ES-I3 (cell line): ENCODE data around the gene CRACR2A.

ENCODE experiments used
- H3K36me3 ChIP-seq: 2 replicates; pipeline ENCODE4 v1.6.1; 2013; ENCODE audit warnings: mild to moderate bottlenecking, low read length, control low read depth, moderate library complexity; ENCODE audit not compliant: insufficient read depth
- H3K4me1 ChIP-seq: 2 replicates; pipeline ENCODE4 v1.6.1; 2013; ENCODE audit warnings: mild to moderate bottlenecking, control low read depth, low read length; ENCODE audit not compliant: insufficient read depth
- H3K9ac ChIP-seq: 2 replicates; pipeline ENCODE4 v1.6.1; 2013; ENCODE audit warnings: low read depth, mild to moderate bottlenecking, low read length, moderate library complexity
- H3K9me3 ChIP-seq: 2 replicates; pipeline ENCODE4 v1.6.1; 2013; ENCODE audit warnings: mild to moderate bottlenecking, low read length, moderate library complexity; ENCODE audit not compliant: control insufficient read depth, insufficient read depth

The CRACR2A gene

GRCh38 chr12:3647504-3647903 is 105.4 kb downstream of the CRACR2A start:
- no peak overlapping the region for H3K9ac ChIP-seq
- H3K36me3 ChIP-seq = no peaks in the 10 kb centered on the region
- H3K9me3 ChIP-seq = no peaks in the 10 kb centered on the region
- peaks cover 10% of the 10 kb centered on the region for H3K4me1 ChIP-seq

GRCh38 chr12:3646561-3647241 is 106.2 kb downstream of the CRACR2A start:
- no peaks in the 10 kb centered on the region for H3K9me3 ChIP-seq
- H3K36me3 ChIP-seq = no peaks in the 10 kb centered on the region
- no peak overlapping the region for H3K9ac ChIP-seq
- peaks cover 10% of the 10 kb centered on the region for H3K4me1 ChIP-seq

GRCh38 chr12:3645091-3645490 is 107.8 kb downstream of the CRACR2A start:
- no peak overlapping the region for H3K9ac ChIP-seq
- H3K4me1 ChIP-seq = peaks cover 10% of the 10 kb centered on the region
- no peaks in the 10 kb centered on the region for H3K9me3 ChIP-seq
- no peaks in the 10 kb centered on the region for H3K36me3 ChIP-seq

- Histone ChIP-seq H3K4me1 (peaks cover 10% of the 10 kb centered on the region), H3K36me3 (no peaks in the 10 kb centered on the region), H3K9me3 (no peaks in the 10 kb centered on the region), H3K9ac (no peak overlapping the region)
Observed at GRCh38 chr12:3644104-3644503, 108.8 kb downstream of the CRACR2A start.

- Histone ChIP-seq H3K36me3 (no peaks in the 10 kb centered on the region), H3K9me3 (no peaks in the 10 kb centered on the region), H3K9ac (no peak overlapping the region), H3K4me1 (peaks cover 2% of the 10 kb centered on the region)
Observed at GRCh38 chr12:3641428-3642018, 111.4 kb downstream of the CRACR2A start.

GRCh38 chr12:3636328-3636727 is 116.6 kb downstream of the CRACR2A start:
- H3K9ac ChIP-seq = no peak overlapping the region
- no peaks in the 10 kb centered on the region for H3K36me3 ChIP-seq
- H3K9me3 ChIP-seq = no peaks in the 10 kb centered on the region
- no peaks in the 10 kb centered on the region for H3K4me1 ChIP-seq

GRCh38 chr12:3634348-3634747 is 118.6 kb downstream of the CRACR2A start:
- no peaks in the 10 kb centered on the region for H3K9me3 ChIP-seq
- no peaks in the 10 kb centered on the region for H3K4me1 ChIP-seq
- H3K36me3 ChIP-seq = no peaks in the 10 kb centered on the region
- no peak overlapping the region for H3K9ac ChIP-seq

- H3K36me3 ChIP-seq = no peaks in the 10 kb centered on the region
- H3K4me1 ChIP-seq = no peaks in the 10 kb centered on the region
- H3K9me3 ChIP-seq = no peaks in the 10 kb centered on the region
Observed at GRCh38 chr12:3633396-3633795, 119.5 kb downstream of the CRACR2A start.

GRCh38 chr12:3632754-3633153 is 120.2 kb downstream of the CRACR2A start:
- H3K9me3 ChIP-seq = no peaks in the 10 kb centered on the region
- no peaks in the 10 kb centered on the region for H3K4me1 ChIP-seq
- no peak overlapping the region for H3K9ac ChIP-seq
- H3K36me3 ChIP-seq = no peaks in the 10 kb centered on the region

More at GRCh38 chr12:3633396-3633795, 119.5 kb downstream of the CRACR2A start:
- no peak overlapping the region for H3K9ac ChIP-seq

- Histone ChIP-seq H3K36me3 (no peaks in the 10 kb centered on the region), H3K9ac (no peak overlapping the region), H3K4me1 (no peaks in the 10 kb centered on the region), H3K9me3 (no peaks in the 10 kb centered on the region)
Observed at GRCh38 chr12:3632256-3632655, 120.7 kb downstream of the CRACR2A start.

GRCh38 chr12:3631759-3632158 is 121.2 kb downstream of the CRACR2A start:
- Histone ChIP-seq H3K36me3 (no peaks in the 10 kb centered on the region), H3K4me1 (no peaks in the 10 kb centered on the region), H3K9ac (no peak overlapping the region), H3K9me3 (no peaks in the 10 kb centered on the region)

GRCh38 chr12:3631272-3631637 is 121.7 kb downstream of the CRACR2A start:
- H3K9me3 ChIP-seq = no peaks in the 10 kb centered on the region
- H3K4me1 ChIP-seq = no peaks in the 10 kb centered on the region
- H3K9ac ChIP-seq = no peak overlapping the region
- no peaks in the 10 kb centered on the region for H3K36me3 ChIP-seq

GRCh38 chr12:3630621-3631271 is 122.2 kb downstream of the CRACR2A start:
- Histone ChIP-seq H3K9me3 (no peaks in the 10 kb centered on the region), H3K4me1 (no peaks in the 10 kb centered on the region), H3K9ac (no peak overlapping the region), H3K36me3 (no peaks in the 10 kb centered on the region)

GRCh38 chr12:3630111-3630510 is 122.8 kb downstream of the CRACR2A start:
- H3K4me1 ChIP-seq = no peaks in the 10 kb centered on the region
- no peak overlapping the region for H3K9ac ChIP-seq
- H3K36me3 ChIP-seq = no peaks in the 10 kb centered on the region
- H3K9me3 ChIP-seq = no peaks in the 10 kb centered on the region
